ENCODE results near the gene LIPE.
"Not testable (repeated sequence)": the region's sequence is repeated elsewhere in the genome, so short reads cannot be mapped to it uniquely, and the experiment has no call there.

LIPE gene

GRCh38 chr19:42427313-42427712, at the start of gene LIPE:
LIPE (minus strand) TSS chr19:42427388; CDS start chr19:42427149, 239 bp downstream.
- no peak for DNase-seq

GRCh38 chr19:42475366-42475765, 48.2 kb upstream of the LIPE start:
- no peak for DNase-seq

GRCh38 chr19:42474743-42475142, 47.6 kb upstream of the LIPE start:
- DNase-seq: no peak

GRCh38 chr19:42473686-42474085, 46.5 kb upstream of the LIPE start:
- no peak for DNase-seq

- DNase-seq: no peak
Measured at GRCh38 chr19:42472402-42473147, 45.4 kb upstream of the LIPE start.

GRCh38 chr19:42471554-42472249, 44.5 kb upstream of the LIPE start:
- no peak for DNase-seq

GRCh38 chr19:42469311-42470235, 42.4 kb upstream of the LIPE start:
- DNase-seq: no peak

- DNase-seq: no peak
Measured at GRCh38 chr19:42468273-42468796, 41.1 kb upstream of the LIPE start.

GRCh38 chr19:42467183-42467760, 40.1 kb upstream of the LIPE start:
- DNase-seq: no peak

- DNase-seq: no peak
Measured at GRCh38 chr19:42466521-42467182, 39.5 kb upstream of the LIPE start.

- peak; percentile 54 for DNase-seq
Measured at GRCh38 chr19:42465827-42466280, 38.7 kb upstream of the LIPE start.

- DNase-seq: no peak
Measured at GRCh38 chr19:42461700-42462324, 34.6 kb upstream of the LIPE start.

GRCh38 chr19:42461231-42461630, 34.0 kb upstream of the LIPE start:
- not testable (repeated sequence) for DNase-seq

GRCh38 chr19:42459926-42460325, 32.7 kb upstream of the LIPE start:
- no peak for DNase-seq

- DNase-seq: no peak
Measured at GRCh38 chr19:42455621-42456081, 28.5 kb upstream of the LIPE start.

- no peak for DNase-seq
Measured at GRCh38 chr19:42455086-42455485, 27.9 kb upstream of the LIPE start.

- no peak for DNase-seq
Measured at GRCh38 chr19:42452590-42452989, 25.4 kb upstream of the LIPE start.

GRCh38 chr19:42450314-42450934, 23.2 kb upstream of the LIPE start:
- peak; percentile 87 for DNase-seq

GRCh38 chr19:42448306-42448705, 21.1 kb upstream of the LIPE start:
- not testable (repeated sequence) for DNase-seq

GRCh38 chr19:42445948-42446347, 18.8 kb upstream of the LIPE start:
- no peak for DNase-seq

GRCh38 chr19:42443944-42444398, 16.8 kb upstream of the LIPE start:
- no peak for DNase-seq
